ENCODE results near the gene GRK5. TPM values are rescaled to one million over a fixed set of nuclear protein-coding genes. Genes with fewer than 3 reads are reported as not detected.

Gene GRK5
- total RNA-seq, 4 donors from 2014 or later = 5.4 to 13.0 (median 10.6) TPM

DNA sequence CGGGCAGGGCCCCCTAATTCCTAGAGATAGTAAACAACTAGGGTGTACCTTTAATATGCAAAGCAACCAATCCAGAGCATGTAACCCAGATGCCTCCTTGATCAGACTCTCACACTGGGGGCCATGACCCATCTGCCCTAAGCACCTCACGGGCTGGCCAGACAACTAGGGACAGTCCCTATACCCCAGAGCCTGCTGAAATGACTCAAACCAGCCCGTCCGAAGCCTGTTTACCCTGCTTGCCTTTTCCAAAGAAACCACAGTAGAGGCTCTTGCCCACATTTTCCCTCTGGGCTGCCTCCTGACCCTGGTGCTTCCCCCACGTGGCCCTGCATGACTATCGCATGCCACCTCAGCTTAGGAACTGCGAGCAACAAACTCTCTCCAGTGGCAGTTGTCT, 288.9 kb downstream of the GRK5 start:
- no peak for TF ChIP-seq POLR2A (IDR thresholded peaks at IDR 0.05)
- TF ChIP-seq, protein P1, sequence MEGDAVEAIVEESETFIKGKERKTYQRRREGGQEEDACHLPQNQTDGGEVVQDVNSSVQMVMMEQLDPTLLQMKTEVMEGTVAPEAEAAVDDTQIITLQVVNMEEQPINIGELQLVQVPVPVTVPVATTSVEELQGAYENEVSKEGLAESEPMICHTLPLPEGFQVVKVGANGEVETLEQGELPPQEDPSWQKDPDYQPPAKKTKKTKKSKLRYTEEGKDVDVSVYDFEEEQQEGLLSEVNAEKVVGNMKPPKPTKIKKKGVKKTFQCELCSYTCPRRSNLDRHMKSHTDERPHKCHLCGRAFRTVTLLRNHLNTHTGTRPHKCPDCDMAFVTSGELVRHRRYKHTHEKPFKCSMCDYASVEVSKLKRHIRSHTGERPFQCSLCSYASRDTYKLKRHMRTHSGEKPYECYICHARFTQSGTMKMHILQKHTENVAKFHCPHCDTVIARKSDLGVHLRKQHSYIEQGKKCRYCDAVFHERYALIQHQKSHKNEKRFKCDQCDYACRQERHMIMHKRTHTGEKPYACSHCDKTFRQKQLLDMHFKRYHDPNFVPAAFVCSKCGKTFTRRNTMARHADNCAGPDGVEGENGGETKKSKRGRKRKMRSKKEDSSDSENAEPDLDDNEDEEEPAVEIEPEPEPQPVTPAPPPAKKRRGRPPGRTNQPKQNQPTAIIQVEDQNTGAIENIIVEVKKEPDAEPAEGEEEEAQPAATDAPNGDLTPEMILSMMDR (IDR thresholded peaks at IDR 0.05) = no peak
- 77 to 83% methylated on average over 7 of the region's 7 CpGs for WGBS, 2 donors
- no peak overlapping the region for H3K4me3 ChIP-seq (ENCODE audit: low read depth, poor library complexity, severe bottlenecking)
- intact Hi-C loops (cut with DNase I; ENCODE audit: low total_unique reads) = no loop called here
- DNase-seq (ENCODE audit: low spot score in 2 of 2) = no peak

DNA sequence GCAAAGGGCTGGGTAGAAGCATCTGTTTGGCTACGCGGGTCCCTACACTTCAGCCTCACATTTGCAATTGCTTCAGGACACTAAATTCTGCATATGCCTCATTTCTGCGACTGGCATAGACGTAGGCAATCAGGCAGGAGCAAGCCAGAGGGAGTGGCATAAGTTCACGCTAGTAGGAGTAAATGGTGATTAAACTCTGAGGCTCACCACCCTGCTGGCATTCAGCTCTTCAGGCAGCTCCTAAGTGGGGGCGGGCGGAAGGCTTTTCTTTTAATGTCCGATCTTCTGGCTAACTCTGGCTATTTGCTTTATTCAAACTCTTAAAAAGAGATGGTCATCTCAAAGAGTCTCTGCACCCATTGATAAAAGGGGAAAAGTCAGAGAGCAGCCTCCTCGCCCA, 289.9 kb downstream of the GRK5 start:
- intact Hi-C loops (cut with DNase I; ENCODE audit: low total_unique reads) = no loop called here
- TF ChIP-seq POLR2A (IDR thresholded peaks at IDR 0.05) = no peak
- WGBS, 2 donors = 86 to 92% methylated on average over 9 of the region's 9 CpGs
- no peak for DNase-seq (ENCODE audit: low spot score in 2 of 2)
- H3K4me3 ChIP-seq (ENCODE audit: low read depth, poor library complexity, severe bottlenecking) = no peak overlapping the region

DNA sequence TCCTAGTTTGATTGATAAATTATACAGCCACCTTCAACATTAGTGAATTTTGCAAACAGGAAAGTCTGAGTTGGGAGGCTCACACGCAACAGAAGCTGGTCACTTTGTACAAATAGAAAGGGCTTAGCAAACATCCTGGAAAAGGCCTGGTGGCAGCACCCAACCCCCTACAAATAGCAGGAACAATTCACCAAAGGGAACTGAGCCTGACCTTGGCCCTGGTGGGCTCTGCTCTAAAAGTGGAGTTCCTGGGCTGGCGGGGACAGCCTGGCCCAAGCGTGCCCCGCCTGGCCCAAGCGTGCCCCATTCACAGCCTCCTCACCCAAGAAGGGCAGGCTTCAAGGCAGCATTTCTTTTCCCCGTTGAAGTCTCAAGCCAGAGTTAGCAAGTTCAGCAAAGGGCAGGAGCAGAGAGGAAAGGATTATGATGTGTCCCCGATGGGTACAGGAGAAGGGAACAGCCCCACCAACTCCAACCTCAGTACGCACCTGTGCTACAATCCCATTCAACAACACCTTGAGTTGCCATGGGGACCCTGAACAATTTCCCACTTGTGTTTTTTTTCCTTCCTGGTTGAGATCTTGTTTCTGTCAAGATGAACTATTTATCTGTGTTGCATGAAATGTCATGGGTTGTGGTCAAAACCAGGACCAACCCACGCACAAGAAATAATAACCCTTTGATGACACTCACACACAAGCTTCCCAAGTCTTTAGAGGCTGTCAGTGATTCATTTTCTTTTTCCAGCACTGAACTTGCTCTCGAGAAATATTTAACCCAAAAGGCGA, 291.7 kb downstream of the GRK5 start:
- H3K4me3 ChIP-seq (ENCODE audit: low read depth, poor library complexity, severe bottlenecking) = no peak overlapping the region
- no peak for DNase-seq (ENCODE audit: low spot score in 2 of 2)
- 85 to 88% methylated on average over 11 of the region's 11 CpGs for WGBS, 2 donors
- TF ChIP-seq, protein P1 (IDR thresholded peaks at IDR 0.05) = no peak
- no peak for TF ChIP-seq POLR2A (IDR thresholded peaks at IDR 0.05)
- intact Hi-C loops (cut with DNase I; ENCODE audit: low total_unique reads) = no loop called here

DNA sequence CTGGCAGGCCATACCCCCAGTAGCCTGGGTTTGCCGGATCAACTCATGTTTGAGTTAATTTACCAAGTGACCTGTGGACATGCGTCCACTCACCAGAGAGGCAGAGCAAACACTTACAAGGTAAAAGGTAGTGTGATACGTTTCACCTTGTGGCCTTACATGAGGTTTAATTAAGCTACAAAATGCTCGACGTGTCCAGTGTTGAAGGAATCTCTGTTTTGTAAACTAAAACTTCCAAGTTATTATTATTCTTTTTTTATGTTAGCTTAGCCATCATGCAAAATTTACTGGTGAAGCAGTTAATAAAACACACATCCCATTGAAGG, 292.3 kb downstream of the GRK5 start:
- DNase-seq (ENCODE audit: low spot score in 2 of 2) = no peak
- intact Hi-C loops (cut with DNase I; ENCODE audit: low total_unique reads) = no loop called here
- WGBS, 2 donors = 87 to 90% methylated on average over 5 of the region's 5 CpGs
- no peak overlapping the region for H3K4me3 ChIP-seq (ENCODE audit: low read depth, poor library complexity, severe bottlenecking)
- TF ChIP-seq, protein P1 (IDR thresholded peaks at IDR 0.05) = no peak
- TF ChIP-seq POLR2A (IDR thresholded peaks at IDR 0.05) = no peak

DNA sequence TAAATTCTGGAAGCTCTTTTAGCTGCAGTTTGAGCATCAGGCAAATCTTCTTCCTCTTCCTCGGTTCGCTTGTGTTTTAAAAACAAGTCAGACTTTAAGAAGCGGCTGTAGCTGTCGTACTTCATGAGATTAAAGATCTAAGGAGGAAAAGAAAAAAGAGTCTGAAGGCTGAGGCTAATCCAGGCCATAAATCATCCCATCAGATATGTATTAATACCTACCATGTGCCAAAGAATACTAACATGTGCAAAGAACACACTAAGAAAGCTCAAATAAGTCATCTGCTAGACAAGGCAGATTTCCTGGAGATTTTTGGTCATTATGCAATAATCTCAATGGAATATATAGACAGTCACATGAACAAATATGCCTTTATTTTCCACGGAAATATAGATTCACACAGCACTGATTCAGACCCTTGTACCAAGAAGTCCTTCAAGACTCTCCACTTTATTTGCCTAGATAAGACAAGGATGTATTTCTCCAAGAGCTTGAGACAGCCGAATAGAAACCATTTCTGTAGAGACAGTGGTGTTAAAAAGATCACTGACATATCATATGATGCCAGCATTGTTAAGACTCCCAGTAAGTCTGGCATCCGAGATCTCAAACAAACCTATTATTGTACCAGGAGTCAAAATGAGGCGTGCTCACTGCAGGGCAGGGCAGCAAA, 292.9 kb downstream of the GRK5 start:
- intact Hi-C loops (cut with DNase I; ENCODE audit: low total_unique reads) = no loop called here
- no peak for TF ChIP-seq POLR2A (IDR thresholded peaks at IDR 0.05)
- TF ChIP-seq, protein P1 (IDR thresholded peaks at IDR 0.05) = no peak
- WGBS, 2 donors = 63 to 67% methylated on average over 8 of the region's 8 CpGs
- DNase-seq (ENCODE audit: low spot score in 2 of 2) = no peak
- H3K4me3 ChIP-seq (ENCODE audit: low read depth, poor library complexity, severe bottlenecking) = no peak overlapping the region

DNA sequence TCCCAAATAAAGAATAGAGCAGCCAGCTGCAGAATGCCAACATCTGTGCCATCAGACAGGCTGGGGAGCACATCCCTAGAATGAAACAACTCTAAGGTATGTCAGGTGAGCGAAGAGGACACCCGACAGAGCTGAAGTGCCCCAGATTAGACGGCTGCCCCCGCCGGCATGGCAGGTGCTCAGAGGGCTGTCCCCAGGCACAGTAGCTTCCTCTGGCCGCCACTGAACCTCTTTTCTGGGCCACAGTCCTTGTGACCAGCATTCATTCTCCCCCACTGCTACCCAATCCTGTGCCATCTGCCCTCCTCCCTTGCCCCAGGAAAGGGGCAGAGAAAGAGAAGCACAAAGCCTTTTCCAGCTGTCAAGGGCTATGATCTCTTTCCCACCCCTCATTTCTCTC, 293.4 kb downstream of the GRK5 start:
- no peak overlapping the region for H3K4me3 ChIP-seq (ENCODE audit: low read depth, poor library complexity, severe bottlenecking)
- intact Hi-C loops (cut with DNase I; ENCODE audit: low total_unique reads) = no loop called here
- TF ChIP-seq, protein P1 (IDR thresholded peaks at IDR 0.05) = no peak
- no peak for TF ChIP-seq POLR2A (IDR thresholded peaks at IDR 0.05)
- 60 to 72% methylated on average over 6 of the region's 6 CpGs for WGBS, 2 donors
- no peak for DNase-seq (ENCODE audit: low spot score in 2 of 2)

Data from lower leg skin (tissue), 4 donors.